SK-N-SH (cell line): Measurements from ENCODE around the gene CCHCR1.

Experiments used
- CHD2 ChIP-seq: fragments of 150-350 bp; IDR thresholded peaks from 2 replicates; pipeline ENCODE4 v1.6.1; 2018; ENCODE audit warnings: low read length; ENCODE audit not compliant: partially characterized antibody
- ELF1 ChIP-seq: IDR thresholded peaks from 2 replicates; pipeline ENCODE4 v1.4.0; 2012
- PBX3 ChIP-seq: IDR thresholded peaks from 2 replicates; pipeline ENCODE4; 2012
- RAD21 ChIP-seq: IDR thresholded peaks from 2 replicates; pipeline ENCODE4 v1.6.1; 2012; ENCODE audit warnings: mild to moderate bottlenecking, low read length
- SIN3A ChIP-seq: IDR thresholded peaks from 2 replicates; pipeline ENCODE4 v1.6.1; 2012; ENCODE audit warnings: low read depth, mild to moderate bottlenecking, low read length, moderate library complexity, borderline replicate concordance
- TF ChIP-seq, protein P1 (sequence below): IDR thresholded peaks from 2 replicates; pipeline ENCODE4 v1.4.0; 2012; ENCODE audit warnings: low read depth, borderline replicate concordance
- TF ChIP-seq, protein P2 (sequence below): IDR thresholded peaks from 2 replicates; pipeline ENCODE4 v1.4.0; 2012; ENCODE audit warnings: low read depth, borderline replicate concordance
- TF ChIP-seq, protein P3 (sequence below): fragments of 200-600 bp; sonication (generic); IDR thresholded peaks from 2 replicates; pipeline ENCODE4 v1.6.1; 2017; ENCODE audit warnings: antibody characterized with exemption, mild to moderate bottlenecking, moderate library complexity
- TF ChIP-seq, protein P4 (sequence below): IDR thresholded peaks from 2 replicates; pipeline ENCODE4 v1.6.1; 2012; ENCODE audit warnings: mild to moderate bottlenecking, low read depth, low read length, moderate library complexity

- TF ChIP-seq RAD21, result no peak
- TF ChIP-seq, protein P1, sequence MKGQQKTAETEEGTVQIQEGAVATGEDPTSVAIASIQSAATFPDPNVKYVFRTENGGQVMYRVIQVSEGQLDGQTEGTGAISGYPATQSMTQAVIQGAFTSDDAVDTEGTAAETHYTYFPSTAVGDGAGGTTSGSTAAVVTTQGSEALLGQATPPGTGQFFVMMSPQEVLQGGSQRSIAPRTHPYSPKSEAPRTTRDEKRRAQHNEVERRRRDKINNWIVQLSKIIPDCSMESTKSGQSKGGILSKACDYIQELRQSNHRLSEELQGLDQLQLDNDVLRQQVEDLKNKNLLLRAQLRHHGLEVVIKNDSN, result no peak
- TF ChIP-seq, protein P2, sequence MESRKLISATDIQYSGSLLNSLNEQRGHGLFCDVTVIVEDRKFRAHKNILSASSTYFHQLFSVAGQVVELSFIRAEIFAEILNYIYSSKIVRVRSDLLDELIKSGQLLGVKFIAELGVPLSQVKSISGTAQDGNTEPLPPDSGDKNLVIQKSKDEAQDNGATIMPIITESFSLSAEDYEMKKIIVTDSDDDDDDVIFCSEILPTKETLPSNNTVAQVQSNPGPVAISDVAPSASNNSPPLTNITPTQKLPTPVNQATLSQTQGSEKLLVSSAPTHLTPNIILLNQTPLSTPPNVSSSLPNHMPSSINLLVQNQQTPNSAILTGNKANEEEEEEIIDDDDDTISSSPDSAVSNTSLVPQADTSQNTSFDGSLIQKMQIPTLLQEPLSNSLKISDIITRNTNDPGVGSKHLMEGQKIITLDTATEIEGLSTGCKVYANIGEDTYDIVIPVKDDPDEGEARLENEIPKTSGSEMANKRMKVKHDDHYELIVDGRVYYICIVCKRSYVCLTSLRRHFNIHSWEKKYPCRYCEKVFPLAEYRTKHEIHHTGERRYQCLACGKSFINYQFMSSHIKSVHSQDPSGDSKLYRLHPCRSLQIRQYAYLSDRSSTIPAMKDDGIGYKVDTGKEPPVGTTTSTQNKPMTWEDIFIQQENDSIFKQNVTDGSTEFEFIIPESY, result no peak
- no peak for TF ChIP-seq SIN3A
- no peak for TF ChIP-seq CHD2
- TF ChIP-seq PBX3, result no peak
- TF ChIP-seq, protein P3, sequence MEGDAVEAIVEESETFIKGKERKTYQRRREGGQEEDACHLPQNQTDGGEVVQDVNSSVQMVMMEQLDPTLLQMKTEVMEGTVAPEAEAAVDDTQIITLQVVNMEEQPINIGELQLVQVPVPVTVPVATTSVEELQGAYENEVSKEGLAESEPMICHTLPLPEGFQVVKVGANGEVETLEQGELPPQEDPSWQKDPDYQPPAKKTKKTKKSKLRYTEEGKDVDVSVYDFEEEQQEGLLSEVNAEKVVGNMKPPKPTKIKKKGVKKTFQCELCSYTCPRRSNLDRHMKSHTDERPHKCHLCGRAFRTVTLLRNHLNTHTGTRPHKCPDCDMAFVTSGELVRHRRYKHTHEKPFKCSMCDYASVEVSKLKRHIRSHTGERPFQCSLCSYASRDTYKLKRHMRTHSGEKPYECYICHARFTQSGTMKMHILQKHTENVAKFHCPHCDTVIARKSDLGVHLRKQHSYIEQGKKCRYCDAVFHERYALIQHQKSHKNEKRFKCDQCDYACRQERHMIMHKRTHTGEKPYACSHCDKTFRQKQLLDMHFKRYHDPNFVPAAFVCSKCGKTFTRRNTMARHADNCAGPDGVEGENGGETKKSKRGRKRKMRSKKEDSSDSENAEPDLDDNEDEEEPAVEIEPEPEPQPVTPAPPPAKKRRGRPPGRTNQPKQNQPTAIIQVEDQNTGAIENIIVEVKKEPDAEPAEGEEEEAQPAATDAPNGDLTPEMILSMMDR, result no peak
- TF ChIP-seq ELF1, result no peak
- TF ChIP-seq, protein P4, sequence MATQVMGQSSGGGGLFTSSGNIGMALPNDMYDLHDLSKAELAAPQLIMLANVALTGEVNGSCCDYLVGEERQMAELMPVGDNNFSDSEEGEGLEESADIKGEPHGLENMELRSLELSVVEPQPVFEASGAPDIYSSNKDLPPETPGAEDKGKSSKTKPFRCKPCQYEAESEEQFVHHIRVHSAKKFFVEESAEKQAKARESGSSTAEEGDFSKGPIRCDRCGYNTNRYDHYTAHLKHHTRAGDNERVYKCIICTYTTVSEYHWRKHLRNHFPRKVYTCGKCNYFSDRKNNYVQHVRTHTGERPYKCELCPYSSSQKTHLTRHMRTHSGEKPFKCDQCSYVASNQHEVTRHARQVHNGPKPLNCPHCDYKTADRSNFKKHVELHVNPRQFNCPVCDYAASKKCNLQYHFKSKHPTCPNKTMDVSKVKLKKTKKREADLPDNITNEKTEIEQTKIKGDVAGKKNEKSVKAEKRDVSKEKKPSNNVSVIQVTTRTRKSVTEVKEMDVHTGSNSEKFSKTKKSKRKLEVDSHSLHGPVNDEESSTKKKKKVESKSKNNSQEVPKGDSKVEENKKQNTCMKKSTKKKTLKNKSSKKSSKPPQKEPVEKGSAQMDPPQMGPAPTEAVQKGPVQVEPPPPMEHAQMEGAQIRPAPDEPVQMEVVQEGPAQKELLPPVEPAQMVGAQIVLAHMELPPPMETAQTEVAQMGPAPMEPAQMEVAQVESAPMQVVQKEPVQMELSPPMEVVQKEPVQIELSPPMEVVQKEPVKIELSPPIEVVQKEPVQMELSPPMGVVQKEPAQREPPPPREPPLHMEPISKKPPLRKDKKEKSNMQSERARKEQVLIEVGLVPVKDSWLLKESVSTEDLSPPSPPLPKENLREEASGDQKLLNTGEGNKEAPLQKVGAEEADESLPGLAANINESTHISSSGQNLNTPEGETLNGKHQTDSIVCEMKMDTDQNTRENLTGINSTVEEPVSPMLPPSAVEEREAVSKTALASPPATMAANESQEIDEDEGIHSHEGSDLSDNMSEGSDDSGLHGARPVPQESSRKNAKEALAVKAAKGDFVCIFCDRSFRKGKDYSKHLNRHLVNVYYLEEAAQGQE, result no peak
Measured at GRCh38 chr6:31140643-31141042, 17.0 kb downstream of the CCHCR1 start.
